Right renal cortex interstitium (tissue), 3 donors: ENCODE results near the gene CCDC102A. TPM values are rescaled to one million over a fixed set of nuclear protein-coding genes. Genes with fewer than 3 reads are reported as not detected.

ENCODE experiments used
- DNase-seq, 3 donors: peaks; one replicate each; pipeline ENCODE4 v3.0.0-alpha.2; 2013; ENCODE audit warnings: low read depth in 3 of 3, low spot score in 2 of 3
- polyA plus RNA-seq, 3 donors: library from polyadenylated mRNA; unstranded; fragments of 120-200 nt; gene quantifications; one replicate each; pipeline ENCODE4 v1.2.1, GENCODE V29; 2013; ENCODE audit not compliant: insufficient read length in 3 of 3

Gene CCDC102A
- polyA plus RNA-seq, 3 donors = 12.0 to 17.7 (median 14.3) TPM

GRCh38 chr16:57468346-57468745 is 68.0 kb downstream of the CCDC102A start:
- no peak for DNase-seq

- no peak for DNase-seq
Measured at GRCh38 chr16:57464523-57464922, 71.8 kb downstream of the CCDC102A start.

GRCh38 chr16:57462978-57463362 is 73.4 kb downstream of the CCDC102A start:
- DNase-seq = no peak

DNA sequence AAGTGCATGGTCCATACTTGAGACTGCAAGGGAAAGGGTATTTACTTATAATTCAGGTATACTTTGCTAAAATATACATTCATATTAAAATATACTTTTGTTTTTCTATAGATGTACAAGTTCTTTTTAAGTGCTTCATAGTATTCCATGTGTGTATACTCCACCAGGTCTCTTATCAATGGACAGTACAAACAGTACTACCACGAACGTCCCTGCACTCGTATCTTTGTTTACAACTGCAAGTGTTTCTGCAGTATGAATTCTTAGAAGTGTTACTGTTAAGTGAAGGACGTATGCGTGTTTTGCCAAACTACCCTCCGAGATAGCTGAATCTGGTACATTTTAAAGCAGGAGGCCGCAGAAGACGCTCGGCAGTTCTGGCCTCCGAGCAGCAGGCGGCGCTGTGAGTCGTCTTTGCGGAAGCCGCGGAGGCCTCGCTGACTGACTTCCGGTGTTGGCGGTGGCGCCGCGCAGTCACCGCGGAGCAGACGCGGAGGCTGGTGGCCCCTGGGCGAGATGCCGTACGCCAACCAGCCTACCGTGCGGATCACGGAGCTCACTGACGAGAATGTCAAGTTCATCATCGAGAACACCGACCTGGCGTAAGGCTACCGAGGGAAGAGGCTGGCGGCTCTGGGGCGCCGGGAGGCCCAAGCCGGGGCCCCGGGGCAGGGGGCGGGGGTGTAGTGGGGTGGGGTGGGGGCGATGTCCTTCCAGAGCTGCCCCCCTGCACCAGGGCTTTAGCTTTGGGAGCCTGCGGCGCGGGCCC is 74.0 kb downstream of the CCDC102A start, which contains the start of gene POLR2C:
Gene POLR2C, plus strand, starts transcription at position 471 of the 769 bp plus-strand sequence. Its CDS starts 46 bp downstream, at position 517.
- DNase-seq = peak in 1 of 3 donors; percentile 73

Other genes starting within 250 kb of the CCDC102A start
- gene CCL22, start 177.8 kb downstream of the CCDC102A start, polyA plus RNA-seq = under 1 TPM; 0.06 to 0.10 (median 0.07) TPM
- gene CX3CL1, start 164.1 kb downstream of the CCDC102A start, polyA plus RNA-seq = 10 to 100 TPM; 25.7 to 34.3 (median 30.1) TPM
- not detected for gene CCL17, start 131.8 kb downstream of the CCDC102A start, polyA plus RNA-seq
- 100 to 1,000 TPM in 2 of 3 donors, 10 to 100 TPM in 1; 96.5 to 105 (median 103) TPM for gene CIAPIN1, start 89.2 kb downstream of the CCDC102A start, polyA plus RNA-seq
- 100 to 1,000 TPM in 2 of 3 donors, 10 to 100 TPM in 1; 97.3 to 101 (median 100) TPM for gene COQ9, start 89.1 kb downstream of the CCDC102A start, polyA plus RNA-seq
- gene POLR2C, start 73.9 kb downstream of the CCDC102A start, polyA plus RNA-seq = 10 to 100 TPM; 84.9 to 89.8 (median 88.0) TPM
- gene DOK4, start 50.1 kb downstream of the CCDC102A start, polyA plus RNA-seq = 10 to 100 TPM; 27.4 to 35.1 (median 32.3) TPM
- 1 to 10 TPM in 2 of 3 donors, under 1 TPM in 1; 0.87 to 1.2 (median 1.1) TPM for gene ADGRG5, start 6.1 kb upstream of the CCDC102A start, polyA plus RNA-seq
- gene ADGRG1, start 92.1 kb upstream of the CCDC102A start, polyA plus RNA-seq = 10 to 100 TPM; 68.7 to 76.1 (median 75.6) TPM
- gene ADGRG3, start 131.7 kb upstream of the CCDC102A start, polyA plus RNA-seq = under 1 TPM in 2 of 3 donors, not detected in 1; 0.08 to 0.16 TPM
- gene DRC7, start 158.2 kb upstream of the CCDC102A start, polyA plus RNA-seq = 1 to 10 TPM; 2.3 to 3.9 (median 2.8) TPM
- gene KATNB1, start 199.2 kb upstream of the CCDC102A start, polyA plus RNA-seq = 10 to 100 TPM; 19.9 to 20.1 (median 20.1) TPM